Spinal cord (tissue), 10 donors: ENCODE data around the gene SKI. TPM values are rescaled to one million over a fixed set of nuclear protein-coding genes. Genes with fewer than 3 reads are reported as not detected.

Experiments
- DNase-seq, 6 donors: peaks; one replicate each; pipeline versions ENCODE4 v3.0.0 to v3.0.0-alpha.2; 2013 to 2015; ENCODE audit warnings: low spot score in 6 of 6, low read depth in 4 of 6
- H3K27ac ChIP-seq: one replicate; pipeline ENCODE4 v1.5.1; 2013; ENCODE audit warnings: low read depth, low read length, control low read depth
- H3K27me3 ChIP-seq: one replicate; pipeline ENCODE4 v1.6.1; 2013; ENCODE audit warnings: low read length; ENCODE audit not compliant: control insufficient read depth, insufficient read depth
- H3K36me3 ChIP-seq: one replicate; pipeline ENCODE4 v1.6.1; 2013; ENCODE audit warnings: low read length; ENCODE audit not compliant: control insufficient read depth, insufficient read depth
- H3K4me1 ChIP-seq: one replicate; pipeline ENCODE4 v1.6.1; 2013; ENCODE audit warnings: low read length; ENCODE audit not compliant: control insufficient read depth, insufficient read depth
- H3K4me3 ChIP-seq: one replicate; pipeline ENCODE4 v1.5.1; 2013; ENCODE audit warnings: low read depth, low read length, control low read depth
- H3K9me3 ChIP-seq: one replicate; pipeline ENCODE4 v1.6.1; 2013; ENCODE audit warnings: low read length; ENCODE audit not compliant: control insufficient read depth, insufficient read depth
- WGBS: methylation state at CpG from one replicate; pipeline ENCODE4 v1.1.5; 2013; ENCODE audit warnings: missing lambda C conversion rate; ENCODE audit not compliant: insufficient coverage; 5-methylcytosine and 5-hydroxymethylcytosine counted together
- polyA plus RNA-seq, 2 donors: library from polyadenylated mRNA; unstranded; fragments of 120-200 nt; gene quantifications; one replicate each; pipeline ENCODE4 v1.2.1, GENCODE V29; 2013; ENCODE audit not compliant: insufficient read length in 2 of 2
- total RNA-seq, 2 donors: library from RNA; depleted of rRNA in 1 of 2; stranded (reverse); fragments of 120-200 nt in 1 of 2; fragments of >200 nt in 1 of 2; gene quantifications; one replicate each; pipeline versions ENCODE4 v1.2.3 to v1.2.4, GENCODE V29; 2013 to 2014
- donor health status: healthy.

The SKI gene
- total and polyA plus RNA-seq, 4 donors: 20.0 to 72.3 (median 46.2) TPM

DNA sequence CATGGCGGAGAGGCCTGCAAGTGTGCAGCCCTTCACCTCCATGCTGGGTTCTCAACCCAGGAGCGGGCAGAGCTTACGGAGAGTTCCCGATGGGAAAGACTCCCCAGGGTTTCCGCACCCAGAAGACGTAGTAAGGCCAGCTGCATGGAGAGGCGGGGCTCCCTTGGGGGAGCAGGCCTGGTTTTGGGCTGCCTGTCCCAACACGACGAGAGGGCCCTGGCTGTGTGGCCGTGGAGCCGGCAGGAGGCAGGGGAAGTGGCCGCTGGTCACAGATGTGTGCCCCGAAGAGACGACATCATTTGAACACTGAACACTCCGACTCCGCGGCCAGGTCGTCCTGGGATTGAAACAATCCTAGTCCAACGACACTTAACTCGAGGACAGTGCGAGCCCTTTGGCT is 106.2 kb downstream of the SKI start:
- Histone ChIP-seq H3K4me3 (no peak overlapping the region), H3K27ac (no peak overlapping the region), H3K36me3 (peaks cover 33% of the 10 kb centered on the region), H3K9me3 (no peaks in the 10 kb centered on the region), H3K4me1 (peaks cover 27% of the 10 kb centered on the region), H3K27me3 (no peaks in the 10 kb centered on the region)
- DNase-seq: no peak
- 83% methylated on average over 17 of the region's 21 CpGs for WGBS

DNA sequence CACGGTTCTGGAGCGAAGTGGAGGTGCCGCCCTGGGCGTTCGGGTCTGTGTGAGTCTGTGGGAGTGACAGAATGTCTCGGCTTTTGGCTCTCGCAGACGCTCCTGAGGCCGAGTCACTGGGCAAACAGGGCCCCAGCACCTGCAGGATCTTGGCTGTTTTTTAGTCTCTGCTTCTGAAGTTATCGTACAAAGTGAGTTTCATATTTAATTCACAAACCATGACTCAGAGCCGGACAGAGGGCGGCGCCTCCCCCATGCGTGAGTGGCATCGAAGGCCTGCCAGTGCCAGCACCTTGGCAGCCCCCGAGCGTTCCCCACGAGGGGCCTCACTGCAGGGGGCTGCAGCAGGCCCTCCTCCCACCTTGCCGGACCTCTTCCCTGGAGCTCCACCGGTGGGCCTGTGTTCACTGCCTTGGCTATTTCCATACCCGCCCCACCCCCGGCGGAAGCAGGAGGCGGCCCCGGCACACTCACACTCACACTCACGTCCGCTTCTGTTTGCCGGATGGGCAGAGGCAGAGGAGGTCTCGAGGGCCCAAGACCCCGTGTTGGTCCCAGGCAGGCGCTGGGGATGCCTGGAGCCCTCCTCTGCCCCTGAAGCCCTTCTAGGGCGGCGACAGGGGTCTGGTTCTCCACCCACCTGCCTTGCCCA is 106.9 kb downstream of the SKI start:
- H3K4me1 ChIP-seq: peaks cover 21% of the 10 kb centered on the region
- no peak for DNase-seq
- H3K27ac ChIP-seq: no peak overlapping the region
- peaks cover 29% of the 10 kb centered on the region for H3K36me3 ChIP-seq
- WGBS: 74% methylated on average over 33 of the region's 33 CpGs
- H3K27me3 ChIP-seq: no peaks in the 10 kb centered on the region
- H3K4me3 ChIP-seq: no peak overlapping the region
- no peaks in the 10 kb centered on the region for H3K9me3 ChIP-seq

DNA sequence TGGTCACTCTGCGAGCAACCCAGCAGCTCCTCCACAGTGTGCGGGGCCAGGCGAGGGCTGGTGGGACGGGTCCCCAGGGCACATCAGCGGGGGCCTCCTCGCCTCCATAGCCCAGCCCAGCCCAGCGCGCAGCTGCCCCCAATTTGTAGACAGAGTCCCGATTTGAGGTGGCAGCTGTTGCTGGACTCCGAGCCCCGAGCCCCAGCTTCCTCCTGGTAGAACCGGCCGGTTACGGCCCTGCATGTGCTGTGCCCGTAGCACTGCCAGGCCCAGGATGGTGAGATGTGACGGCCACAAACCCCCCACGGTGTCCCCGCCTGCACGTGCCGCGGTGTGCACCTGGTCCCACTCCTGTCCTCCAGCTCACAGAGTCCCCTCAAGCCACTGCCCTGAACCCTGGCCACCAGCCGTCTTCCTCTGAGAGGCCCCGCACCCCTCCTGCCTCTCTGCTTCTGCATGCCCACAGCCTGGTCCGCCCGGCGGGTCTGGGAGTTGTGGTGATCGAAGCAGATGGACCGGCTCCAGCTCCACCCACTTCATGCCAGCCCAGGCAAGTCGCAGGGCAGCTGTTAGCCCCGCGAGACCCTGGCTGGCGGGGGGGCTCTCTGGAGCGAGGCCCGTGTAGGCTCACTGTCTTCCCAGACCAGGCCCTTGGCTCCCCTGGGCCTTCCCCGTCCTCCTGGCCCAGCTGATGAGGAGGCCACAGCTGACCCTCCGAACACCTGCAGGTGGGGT is 107.8 kb downstream of the SKI start:
- Histone ChIP-seq H3K4me3 (no peak overlapping the region), H3K36me3 (peaks cover 30% of the 10 kb centered on the region), H3K4me1 (peaks cover 12% of the 10 kb centered on the region), H3K27ac (no peak overlapping the region), H3K27me3 (no peaks in the 10 kb centered on the region), H3K9me3 (no peaks in the 10 kb centered on the region)
- WGBS: 72% methylated on average over 33 of the region's 36 CpGs
- no peak for DNase-seq

DNA sequence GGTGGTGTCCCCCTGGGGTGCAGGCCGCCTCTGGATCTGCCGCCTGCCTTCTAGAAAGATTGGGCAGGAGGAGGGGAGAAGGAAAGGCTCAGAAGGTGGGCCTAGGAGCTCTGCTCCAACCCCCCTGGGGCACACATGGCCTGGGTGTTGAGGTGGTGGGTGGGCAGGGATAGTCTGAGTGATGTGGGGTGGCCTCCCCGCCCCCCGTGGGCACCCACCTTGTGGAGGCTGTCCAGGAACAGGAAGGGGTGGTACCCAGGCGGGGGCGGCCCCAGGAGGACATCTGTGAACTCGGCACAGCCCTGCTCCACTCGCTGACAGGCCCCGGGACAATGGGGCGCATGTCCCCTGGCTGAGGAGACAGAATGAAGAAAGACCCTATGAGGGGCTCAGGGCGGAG is 108.4 kb downstream of the SKI start:
- no peaks in the 10 kb centered on the region for H3K9me3 ChIP-seq
- peaks cover 33% of the 10 kb centered on the region for H3K36me3 ChIP-seq
- no peak overlapping the region for H3K27ac ChIP-seq
- H3K27me3 ChIP-seq: no peaks in the 10 kb centered on the region
- 88% methylated on average over 11 of the region's 11 CpGs for WGBS
- no peak overlapping the region for H3K4me3 ChIP-seq
- peaks cover 6% of the 10 kb centered on the region for H3K4me1 ChIP-seq
- DNase-seq: no peak

DNA sequence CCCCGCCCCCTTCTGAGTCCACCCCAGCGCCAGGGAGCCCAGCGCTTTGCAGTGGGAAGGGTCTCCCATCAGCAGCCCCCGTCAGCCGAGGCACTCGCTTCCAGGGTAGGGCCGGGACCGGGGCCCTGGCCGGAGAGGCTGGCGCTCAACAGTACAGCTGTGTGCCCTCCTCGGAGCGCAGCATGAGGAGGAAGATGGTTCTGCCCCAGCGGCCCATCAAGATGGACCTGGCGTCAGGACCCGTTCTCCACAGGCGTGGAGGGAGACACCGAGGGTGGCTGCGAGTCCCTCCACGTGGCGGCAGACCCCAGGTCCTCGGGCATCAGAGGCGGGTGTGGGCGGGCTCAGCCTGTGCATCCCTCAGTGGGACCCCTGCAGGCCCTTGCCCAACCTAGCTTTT is 109.0 kb downstream of the SKI start:
- H3K4me1 ChIP-seq: peaks cover 9% of the 10 kb centered on the region
- no peaks in the 10 kb centered on the region for H3K9me3 ChIP-seq
- DNase-seq: no peak
- WGBS: 96% methylated on average over 23 of the region's 23 CpGs
- no peak overlapping the region for H3K4me3 ChIP-seq
- H3K36me3 ChIP-seq: peaks cover 33% of the 10 kb centered on the region
- no peak overlapping the region for H3K27ac ChIP-seq
- no peaks in the 10 kb centered on the region for H3K27me3 ChIP-seq

DNA sequence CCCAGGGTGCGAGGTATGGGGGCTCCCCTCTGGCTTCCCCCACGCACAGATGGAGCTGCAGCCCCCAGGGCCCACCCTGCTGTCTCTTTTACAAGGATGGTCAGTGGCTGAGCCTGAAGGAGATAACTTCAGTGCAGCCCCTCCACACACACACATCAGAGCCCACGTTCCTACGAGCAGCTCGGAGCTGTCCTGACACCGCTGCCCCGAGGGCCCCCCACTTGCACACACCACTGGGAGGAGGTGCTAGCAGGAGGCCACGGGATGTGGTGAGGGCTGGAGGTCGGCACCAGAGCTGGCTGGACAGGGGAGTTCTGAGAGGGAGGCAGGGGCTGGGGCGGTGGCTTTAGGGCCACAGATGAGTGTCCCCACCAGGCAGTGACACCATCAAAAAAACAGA is 109.4 kb downstream of the SKI start:
- no peaks in the 10 kb centered on the region for H3K9me3 ChIP-seq
- peaks cover 14% of the 10 kb centered on the region for H3K4me1 ChIP-seq
- H3K4me3 ChIP-seq: no peak overlapping the region
- H3K27me3 ChIP-seq: no peaks in the 10 kb centered on the region
- H3K27ac ChIP-seq: no peak overlapping the region
- H3K36me3 ChIP-seq: peaks cover 31% of the 10 kb centered on the region
- 78% methylated on average over 5 of the region's 10 CpGs for WGBS
- no peak for DNase-seq

DNA sequence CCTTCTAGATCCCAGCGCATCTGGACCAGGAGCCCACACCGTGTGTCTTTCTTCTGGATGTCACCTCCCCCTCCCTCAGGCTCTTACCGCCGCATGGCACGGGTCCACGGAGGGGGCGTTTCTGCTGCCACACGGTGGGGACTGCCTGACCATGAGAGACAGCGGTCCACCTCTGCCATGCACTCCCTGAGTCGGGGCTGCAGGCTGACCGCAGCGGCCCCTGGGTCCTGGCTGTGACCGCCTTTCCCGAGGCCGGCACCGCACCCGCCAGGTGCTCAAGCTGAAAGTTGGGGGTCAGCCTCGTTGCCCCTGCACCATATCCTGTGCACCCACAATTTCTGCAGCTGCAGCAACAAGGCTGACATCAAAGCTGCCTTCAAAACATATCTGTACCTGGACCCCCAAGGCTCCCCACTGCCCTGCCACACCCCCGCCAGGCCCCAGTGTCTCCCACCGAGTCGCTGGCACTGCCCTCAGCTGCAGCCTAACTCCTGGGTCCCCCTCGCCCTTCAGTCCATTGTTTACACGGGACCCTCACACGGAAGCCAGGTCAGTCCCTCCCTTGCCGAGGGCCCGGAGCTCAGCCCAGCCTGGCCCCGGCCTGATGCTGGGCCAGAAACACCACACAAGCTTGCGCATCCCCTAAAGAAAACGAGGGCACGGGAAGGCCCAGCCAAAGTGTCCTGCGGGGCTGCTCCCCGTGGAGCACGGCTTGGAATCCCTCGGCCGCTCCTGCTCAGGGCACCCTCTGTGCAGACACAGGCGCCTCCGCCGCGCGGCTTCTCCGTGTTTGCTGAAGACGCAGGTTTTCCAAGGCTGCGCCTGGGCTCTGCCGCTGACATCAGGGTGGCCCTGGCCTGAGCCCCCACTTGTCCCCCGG is 111.3 kb downstream of the SKI start:
- no peak for DNase-seq
- Histone ChIP-seq H3K27me3 (no peaks in the 10 kb centered on the region), H3K9me3 (no peaks in the 10 kb centered on the region), H3K27ac (no peak overlapping the region), H3K4me1 (peaks cover 22% of the 10 kb centered on the region), H3K4me3 (no peak overlapping the region), H3K36me3 (peaks cover 23% of the 10 kb centered on the region)
- 85% methylated on average over 43 of the region's 45 CpGs for WGBS

DNA sequence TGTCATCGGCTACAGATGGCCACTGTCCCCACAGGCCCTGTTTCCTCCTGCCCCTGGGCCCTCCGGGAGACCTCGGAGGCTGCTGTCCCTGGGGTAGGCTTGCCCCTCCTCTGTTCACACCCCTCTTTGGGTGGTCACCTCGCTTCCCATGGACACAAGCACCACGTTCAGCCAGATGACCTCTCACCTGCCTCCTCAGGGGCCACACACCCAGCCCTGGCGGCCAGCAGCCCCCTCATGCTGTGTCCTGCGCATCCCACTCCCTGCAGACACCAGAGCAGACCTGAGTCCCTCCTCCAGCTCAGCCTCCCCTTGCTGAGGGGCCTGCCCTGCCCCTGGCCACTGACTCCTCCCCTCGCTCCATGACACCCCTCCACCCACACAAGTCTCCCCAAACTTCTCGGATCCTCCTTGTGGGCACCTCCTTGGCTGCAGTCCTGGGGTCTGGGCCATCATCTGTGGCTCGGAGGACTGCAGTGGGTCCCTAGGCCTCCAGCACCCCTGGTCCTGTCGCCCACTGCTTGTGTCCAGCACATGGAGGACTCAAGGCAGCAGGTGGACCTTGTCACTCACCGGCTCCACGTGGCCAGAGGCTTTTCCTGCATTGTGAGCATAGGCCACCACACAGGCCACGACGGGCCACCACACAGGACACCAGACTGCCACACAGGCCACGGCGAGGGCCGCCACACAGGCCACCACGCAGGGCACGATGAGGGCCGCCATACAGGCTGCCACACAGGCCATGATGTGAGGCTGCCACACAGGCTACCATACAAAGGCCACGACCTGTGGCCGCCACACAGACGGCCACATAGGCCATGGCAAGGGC is 112.2 kb downstream of the SKI start:
- no peak overlapping the region for H3K27ac ChIP-seq
- DNase-seq: no peak
- 87% methylated on average over 24 of the region's 24 CpGs for WGBS
- no peak overlapping the region for H3K4me3 ChIP-seq
- H3K27me3 ChIP-seq: no peaks in the 10 kb centered on the region
- H3K36me3 ChIP-seq: peaks cover 23% of the 10 kb centered on the region
- H3K4me1 ChIP-seq: peaks cover 22% of the 10 kb centered on the region
- no peaks in the 10 kb centered on the region for H3K9me3 ChIP-seq

DNA sequence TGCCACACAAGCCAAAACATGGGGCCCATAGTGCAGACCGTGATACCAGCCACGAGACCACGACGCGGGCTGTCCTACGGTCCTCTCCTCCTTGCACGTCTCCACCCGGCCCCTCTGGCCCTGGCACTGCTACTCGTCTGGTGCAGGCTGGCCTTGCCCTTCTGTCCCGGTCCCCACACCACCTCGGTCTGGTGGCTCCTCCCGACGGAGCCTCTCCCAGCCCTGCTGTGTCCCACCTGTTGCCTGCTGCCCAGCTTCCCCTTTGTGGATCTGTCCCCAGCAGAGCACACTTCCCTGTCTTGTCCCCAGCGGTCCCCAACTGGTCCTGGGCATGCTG is 112.8 kb downstream of the SKI start:
- no peak overlapping the region for H3K27ac ChIP-seq
- no peak for DNase-seq
- H3K36me3 ChIP-seq: peaks cover 21% of the 10 kb centered on the region
- peaks cover 22% of the 10 kb centered on the region for H3K4me1 ChIP-seq
- no peaks in the 10 kb centered on the region for H3K27me3 ChIP-seq
- no peaks in the 10 kb centered on the region for H3K9me3 ChIP-seq
- WGBS: 94% methylated on average over 14 of the region's 14 CpGs
- H3K4me3 ChIP-seq: no peak overlapping the region
